Stimulated activated CD4-positive, alpha-beta T cell treated with anti-CD3 and anti-CD28 coated beads, Interleukin-2, amount 100 ng/mL, for 24 hours (primary cell): ENCODE data around the gene THBS3.
A peak's percentile ranks its signal among the peaks of the same experiment; 100 is the strongest.

Experiments used
- DNase-seq, 2 donors: peaks; one replicate each; pipeline ENCODE4 v3.0.0-alpha.2; 2020

The THBS3 gene

DNA sequence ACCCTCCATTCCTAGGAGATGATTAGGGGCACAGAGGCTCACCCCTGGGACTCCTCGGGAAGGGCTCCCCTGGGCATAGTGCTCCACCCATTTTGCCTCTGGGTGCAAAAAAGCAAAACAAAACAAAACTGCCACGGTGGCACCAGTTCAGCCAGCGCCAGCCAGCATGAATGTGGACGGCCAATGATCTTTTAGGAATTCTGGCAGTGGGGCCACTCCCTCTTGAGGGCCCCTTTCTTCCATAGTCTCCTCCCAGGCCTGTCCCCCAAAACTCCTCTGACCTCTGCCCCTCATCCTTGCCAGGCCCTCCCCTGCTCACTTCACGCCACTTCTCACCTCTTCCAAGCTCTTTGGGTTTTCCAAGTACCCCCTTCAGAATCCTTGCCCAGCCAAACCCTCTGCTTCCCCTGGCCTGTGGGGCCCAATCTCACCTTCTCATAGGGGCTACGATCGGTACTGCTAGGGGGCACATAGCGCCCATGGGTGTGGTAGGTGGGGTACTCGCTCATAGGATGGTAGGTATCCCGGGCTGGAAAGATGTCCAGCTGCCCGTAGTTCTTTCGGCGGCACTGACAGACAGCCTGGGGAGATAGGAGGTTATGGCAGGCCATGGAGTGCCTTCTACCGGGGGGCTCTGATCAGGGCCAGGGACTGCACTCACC lies 20.8 kb downstream of the THBS3 start:
- DNase-seq: no peak

DNA sequence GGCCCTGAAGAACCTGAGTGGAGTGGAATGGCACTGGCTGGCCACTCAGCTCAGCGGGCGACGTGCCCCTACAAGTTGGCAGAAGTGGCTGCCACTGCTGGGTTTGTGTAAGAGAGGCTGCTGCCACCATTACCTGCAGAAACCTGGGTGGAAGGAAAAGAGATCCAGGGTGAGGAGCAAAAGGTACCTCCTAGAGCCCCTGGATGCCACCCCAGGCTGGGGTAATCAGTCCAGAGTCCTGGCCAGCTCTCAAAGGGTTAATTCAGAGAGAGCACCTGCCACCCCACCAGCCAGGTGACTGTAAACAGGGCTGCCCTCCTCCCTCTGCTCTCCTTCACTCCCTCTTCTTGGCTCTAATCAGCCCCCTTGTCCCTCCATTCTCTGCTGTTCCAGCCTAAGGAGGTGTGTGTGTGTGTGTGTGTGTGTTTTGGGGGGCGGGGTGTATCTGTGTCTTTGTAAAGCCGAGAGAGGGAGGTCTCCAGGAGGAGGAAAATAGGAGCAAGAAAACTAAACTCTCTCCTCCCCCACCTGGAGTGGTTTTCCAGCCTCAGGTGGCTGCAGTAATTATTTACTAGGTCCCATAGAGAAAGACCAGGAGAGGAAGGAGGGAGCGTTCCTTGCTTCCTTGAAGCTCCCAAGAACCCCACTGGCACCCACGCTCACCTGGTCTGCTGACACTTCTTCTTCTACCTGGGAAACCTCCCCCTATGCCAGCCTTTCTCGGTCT lies 21.5 kb downstream of the THBS3 start:
- DNase-seq: no peak

DNA sequence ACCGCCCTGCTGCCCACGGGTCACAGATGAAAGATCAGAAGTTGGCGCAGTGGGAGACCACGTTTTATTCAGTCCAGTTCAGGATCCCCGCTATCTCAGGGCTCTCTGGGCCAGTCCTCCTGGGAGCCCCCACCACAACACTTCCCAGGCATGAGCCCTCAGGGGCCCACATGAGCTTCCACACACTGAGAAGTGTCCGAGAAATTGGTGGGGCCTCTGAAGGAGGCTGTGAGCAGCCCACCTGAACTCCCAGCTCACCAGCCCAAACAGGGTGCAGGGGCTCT lies 22.0 kb downstream of the THBS3 start:
- no peak for DNase-seq

DNA sequence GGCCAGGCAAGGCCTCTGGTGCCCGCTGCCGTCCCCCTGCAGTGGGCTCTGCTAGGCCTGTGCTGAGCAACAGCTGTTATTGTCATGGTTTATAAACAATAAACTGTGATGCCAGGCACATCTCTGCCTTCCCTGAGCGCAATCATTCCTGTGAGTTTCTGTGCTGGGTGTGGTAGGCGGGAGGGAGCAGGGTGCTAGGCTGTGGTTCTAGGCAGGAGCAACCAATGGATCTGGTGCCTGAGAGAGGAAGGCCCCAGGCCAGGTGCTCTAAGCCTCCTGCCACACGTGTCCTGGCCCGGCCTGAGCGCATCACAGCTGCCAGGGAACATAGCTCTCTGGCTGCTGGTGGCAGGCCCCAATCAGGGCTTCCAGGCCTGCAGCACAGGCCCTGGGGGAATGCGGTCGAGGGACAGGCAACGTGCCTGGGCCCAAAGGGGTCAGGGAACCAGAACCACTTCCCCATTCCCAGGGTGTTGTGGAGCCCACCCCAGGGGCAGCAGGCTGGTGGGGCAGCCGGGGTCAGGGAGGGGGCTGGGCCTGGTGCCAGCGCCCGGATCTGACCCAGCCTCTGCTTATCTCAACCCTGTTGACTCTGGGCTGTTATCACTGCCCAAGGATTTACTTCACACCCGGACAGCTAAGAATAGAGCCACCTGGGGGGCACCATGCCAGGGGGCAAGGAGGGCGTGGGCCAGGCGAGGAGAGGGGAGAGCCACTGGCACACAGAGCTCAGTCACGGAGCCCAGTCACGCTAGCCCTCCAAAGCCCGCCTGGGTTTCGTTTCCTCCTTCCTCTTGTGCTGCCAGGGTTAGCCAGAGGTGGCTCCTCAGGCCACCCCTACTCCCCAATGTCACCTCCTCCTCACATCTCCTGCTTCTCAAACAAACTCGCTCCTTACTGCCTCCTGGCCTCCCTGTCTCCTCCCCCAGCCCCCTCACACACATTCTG lies 22.6 kb downstream of the THBS3 start:
- DNase-seq: no peak

DNA sequence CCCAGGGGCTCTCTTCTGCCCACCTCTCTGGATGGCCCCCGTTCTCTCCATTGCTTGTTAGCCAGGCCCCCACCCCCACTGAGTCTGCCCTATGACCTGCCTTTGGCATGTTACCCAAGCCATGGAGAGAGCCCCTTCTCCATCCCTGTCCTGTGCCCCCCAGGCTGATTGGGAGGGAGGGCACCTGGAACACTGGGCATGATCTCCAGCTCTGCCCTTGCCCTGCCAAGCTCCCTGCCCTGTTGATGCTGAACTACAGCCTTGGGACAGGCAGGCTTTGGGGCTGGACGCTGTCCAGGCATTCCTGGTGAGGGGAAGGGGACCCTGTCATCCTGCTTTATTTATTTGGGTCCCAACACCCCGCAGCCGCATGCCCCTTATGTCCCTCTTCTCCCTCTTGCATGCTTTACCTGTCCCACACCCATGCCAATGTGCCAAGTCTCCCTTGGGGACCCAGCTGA lies 23.3 kb downstream of the THBS3 start:
- no peak for DNase-seq

DNA sequence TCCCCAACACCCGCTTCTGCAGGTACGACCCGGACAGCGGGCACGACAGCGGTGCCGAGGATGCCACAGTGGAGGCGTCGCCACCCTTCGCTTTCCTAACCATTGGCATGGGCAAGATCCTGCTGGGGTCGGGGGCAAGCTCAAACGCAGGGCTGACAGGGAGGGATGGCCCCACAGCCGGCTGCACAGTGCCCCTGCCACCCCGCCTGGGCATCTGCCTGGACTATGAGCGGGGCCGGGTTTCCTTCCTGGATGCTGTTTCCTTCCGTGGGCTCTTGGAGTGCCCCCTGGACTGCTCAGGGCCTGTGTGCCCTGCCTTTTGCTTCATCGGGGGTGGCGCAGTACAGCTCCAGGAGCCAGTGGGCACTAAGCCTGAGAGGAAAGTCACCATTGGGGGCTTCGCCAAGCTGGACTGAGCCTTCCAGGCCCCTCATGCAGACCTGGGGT lies 23.9 kb downstream of the THBS3 start:
- no peak for DNase-seq

DNA sequence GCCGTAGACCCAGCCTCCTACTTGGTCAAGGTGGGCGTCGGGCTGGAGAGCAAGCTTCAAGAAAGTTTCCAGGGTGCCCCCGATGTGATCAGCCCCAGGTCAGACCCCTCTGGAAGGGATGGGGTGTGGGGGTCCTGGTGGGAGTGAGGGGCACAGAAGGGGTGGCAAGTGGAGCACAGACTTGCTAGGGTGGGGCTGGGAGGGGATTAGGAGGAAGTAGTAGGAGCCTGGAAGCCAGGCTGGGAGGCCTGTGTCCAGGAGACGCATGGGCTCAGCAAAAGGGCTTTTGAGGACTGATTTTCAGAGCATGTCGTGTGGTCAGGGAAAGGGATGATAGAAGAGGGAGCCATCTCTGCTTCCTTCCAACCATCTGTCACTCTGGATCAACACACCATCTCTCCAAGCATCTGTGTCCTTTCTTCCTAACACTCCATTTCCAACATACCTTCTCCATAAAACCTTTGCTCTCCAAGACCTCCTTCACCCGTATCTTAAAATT lies 25.6 kb downstream of the THBS3 start:
- DNase-seq: no peak

DNA sequence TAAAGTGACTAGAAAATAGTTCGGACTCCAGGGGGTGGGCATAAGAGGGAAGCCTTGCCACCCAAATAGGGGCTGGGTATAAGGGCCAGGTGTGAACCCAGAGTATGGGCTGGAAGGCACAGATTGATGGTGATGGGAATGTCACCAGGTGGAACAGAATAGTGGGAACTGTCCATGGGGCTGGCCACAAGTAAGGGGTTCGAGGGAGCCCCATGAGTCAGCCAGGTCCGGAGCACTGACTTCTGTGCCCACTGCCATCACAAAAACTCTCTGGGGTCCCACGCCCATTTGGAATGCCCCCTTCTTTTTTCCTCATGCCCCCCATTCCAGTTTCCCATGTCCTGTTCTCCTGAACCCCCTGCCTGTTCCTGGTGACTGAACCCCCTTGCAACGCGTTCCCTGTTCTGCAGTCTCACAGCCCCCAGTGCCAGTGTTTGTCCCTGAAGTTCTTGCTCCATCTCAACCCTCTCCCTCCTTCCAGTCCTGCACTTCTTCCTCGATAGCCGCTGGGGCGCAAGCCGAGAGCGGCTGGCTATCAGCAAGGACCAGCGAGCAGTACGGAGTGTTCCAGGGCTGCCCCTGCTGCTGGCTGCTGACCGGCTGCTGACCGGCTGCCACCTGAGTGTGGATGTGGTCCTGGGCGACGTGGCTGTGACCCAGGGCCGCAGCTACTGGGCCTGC lies 26.2 kb downstream of the THBS3 start:
- no peak for DNase-seq

DNA sequence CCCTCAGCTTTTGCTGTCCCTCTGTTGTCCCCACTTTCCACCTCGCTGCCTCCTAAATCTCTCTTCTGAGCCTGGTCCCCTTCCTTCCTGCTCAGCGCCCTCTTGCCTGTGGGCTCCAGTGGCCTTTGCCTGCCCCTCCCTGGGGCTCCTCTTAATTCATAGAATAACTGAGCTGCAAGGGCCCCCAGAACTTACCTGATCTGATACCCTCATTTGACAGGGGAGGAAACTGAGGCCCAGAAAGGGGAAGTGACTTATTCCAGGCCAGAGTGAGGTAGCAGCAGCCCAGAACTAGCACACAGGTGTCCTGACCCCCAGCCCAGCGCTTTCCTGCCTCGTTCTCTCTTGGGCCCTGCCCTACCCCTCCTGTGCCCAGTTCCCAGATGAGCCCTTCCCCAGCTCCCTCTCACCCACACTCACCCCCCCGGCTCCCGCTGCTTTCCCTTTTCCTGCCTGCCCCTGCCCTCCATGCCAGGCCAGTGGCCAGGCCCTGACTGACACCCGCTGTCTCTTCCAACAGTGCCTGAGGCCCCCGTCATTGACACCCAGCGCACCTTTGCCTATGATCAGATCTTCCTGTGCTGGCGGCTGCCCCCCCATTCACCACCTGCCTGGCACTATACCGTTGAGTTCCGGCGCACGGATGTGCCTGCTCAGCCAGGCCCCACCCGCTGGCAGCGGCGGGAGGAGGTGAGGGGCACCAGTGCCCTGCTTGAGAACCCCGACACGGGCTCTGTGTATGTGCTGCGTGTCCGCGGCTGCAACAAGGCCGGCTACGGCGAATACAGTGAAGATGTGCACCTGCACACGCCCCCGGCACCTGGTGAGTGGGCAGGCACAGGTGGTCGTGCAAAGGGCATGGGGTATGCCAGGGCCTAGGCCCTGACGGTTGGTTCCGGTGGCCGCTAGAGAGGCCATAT lies 28.3 kb downstream of the THBS3 start:
- DNase-seq: no peak

DNA sequence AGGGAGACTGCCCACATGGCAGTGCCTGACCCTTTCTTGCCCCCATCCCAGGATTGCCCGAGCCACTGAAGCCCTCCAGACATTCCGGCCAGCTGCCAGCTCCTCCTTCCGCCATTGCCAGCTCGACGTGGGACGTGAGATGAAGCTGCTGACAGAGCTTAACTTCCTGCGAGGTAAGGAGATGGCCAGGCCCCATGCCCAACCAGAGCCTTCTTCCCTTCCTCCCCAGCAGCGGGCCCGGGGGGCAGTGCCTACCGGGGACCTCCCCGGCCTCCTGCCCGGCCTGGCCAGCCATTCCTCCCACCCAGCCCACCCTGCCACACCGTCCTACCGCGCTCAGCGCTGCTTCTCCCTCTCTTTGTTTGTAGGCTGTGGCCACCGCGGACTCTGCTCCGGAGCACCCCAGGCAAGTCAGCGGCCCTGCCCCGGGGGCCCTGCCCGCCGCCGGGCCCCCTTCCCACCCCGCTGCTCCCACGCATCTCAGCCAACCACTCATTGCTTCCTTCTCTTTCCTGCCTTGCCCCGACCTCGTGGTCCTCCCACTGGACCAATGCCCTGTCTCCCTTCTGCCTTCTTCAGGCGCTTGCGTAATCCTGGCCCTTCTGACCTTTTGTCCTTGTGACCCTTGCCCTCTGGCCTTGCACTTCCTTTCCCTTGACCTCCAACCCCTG lies 29.1 kb downstream of the THBS3 start:
- DNase-seq: no peak

DNA sequence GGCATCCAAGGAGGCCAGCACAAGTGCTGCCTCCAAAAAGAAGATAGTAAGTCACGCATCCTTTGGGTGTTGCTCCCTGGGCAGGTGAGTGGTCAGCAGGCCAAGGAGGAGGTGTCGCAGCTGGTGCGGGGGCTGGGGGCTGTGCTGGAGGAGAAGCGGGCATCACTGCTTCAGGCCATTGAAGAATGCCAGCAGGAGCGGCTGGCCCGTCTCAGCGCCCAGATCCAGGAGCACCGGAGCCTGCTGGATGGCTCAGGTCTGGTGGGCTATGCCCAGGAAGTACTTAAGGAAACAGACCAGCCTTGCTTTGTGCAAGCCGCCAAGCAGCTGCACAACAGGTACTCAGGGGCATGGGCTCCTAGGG lies 29.8 kb downstream of the THBS3 start:
- DNase-seq: no peak

DNA sequence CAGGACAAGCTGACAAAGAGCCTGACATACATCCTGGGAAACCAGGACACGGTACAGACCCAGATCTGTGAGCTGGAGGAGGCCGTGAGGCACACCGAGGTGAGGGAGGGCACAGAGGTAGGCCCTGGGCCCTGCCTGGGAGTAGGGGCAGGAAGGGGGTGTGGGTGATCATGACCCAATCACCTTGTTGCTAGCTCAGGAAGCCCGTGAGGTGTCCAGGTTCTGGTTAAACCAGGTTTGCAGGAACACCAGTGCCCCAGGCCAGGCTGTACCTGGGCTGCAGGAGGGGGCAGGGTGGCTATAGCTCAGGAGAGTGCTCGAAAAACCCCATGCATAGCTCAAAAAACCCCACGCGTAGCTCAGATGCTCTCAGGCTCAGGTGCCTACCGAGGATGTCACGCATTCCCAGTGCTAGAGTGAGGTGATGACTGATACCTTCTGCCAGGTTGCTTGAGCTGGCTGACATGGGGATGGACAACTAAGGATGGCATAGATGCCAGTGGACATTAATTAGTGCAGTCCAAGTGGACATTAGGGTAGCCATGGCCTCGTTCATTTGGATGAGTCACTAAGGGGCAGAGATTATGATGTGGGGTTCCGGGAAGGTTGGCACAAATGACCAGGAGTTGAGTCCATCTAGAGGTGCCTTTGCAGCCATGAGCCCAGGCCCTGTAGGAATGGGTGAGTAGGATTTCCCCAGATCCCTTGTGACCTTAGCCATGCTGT lies 30.3 kb downstream of the THBS3 start:
- no peak for DNase-seq

DNA sequence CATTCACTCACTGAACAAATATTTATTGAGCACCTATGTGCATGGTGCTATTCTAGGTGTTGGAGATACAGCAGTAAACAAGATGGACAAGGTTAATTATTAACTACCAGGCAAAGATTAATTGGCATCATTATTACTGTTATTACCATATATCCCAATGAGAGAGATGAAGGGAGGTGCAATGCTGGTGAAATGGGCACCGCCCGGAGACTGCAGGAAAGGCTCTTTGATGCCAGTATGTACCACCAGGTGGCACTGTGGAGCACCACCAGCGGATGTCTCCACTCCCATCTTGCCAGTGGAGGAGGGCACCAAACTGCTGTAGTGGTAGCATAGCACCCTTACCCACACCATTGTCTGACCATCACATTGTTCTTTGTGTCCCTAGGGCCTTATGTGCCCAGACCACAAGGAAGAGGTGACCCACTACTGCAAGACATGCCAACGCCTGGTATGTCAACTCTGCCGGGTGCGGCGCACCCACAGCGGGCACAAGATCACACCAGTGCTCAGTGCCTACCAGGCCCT lies 31.1 kb downstream of the THBS3 start:
- peak; percentile 91 to 93 for DNase-seq

DNA sequence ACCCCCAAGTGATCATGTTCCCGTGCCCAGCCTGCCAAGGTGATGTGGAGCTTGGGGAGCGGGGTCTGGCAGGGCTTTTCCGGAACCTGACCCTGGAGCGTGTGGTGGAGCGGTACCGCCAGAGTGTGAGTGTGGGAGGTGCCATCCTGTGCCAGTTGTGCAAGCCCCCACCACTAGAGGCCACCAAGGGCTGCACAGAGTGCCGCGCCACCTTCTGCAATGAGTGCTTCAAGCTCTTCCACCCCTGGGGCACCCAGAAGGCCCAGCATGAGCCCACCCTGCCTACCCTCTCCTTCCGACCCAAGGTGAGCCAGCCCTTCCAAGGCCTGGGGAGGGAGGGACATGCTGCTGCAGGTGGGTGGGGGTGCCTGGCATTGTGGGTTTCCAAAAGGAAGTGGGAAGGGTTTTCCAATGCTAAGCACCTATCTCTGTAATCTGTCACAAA lies 31.7 kb downstream of the THBS3 start:
- DNase-seq: no peak

DNA sequence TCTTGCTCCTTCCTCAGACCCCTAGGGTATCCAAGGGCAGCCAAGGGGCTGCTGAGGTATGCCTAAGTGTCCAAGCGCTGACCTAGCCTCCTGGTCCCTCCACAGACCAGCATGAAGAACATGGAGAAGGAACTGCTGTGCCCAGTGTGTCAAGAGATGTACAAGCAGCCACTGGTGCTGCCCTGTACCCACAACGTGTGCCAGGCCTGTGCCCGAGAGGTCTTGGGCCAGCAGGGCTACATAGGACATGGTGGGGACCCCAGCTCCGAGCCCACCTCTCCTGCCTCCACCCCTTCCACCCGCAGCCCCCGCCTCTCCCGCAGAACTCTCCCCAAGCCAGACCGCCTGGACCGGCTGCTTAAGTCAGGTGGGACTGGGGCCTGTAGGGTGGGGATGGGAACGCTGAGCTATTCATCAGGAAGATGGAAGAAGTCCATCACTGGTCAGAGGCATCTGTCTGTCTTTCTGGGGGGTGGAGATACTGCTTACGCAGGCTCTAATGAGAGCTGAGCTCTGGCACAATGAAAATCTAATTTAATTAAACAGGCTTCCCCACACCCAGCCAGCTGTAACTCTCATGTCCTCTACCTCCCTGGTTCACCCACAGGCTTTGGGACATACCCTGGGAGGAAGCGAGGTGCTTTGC lies 32.3 kb downstream of the THBS3 start:
- no peak for DNase-seq

DNA sequence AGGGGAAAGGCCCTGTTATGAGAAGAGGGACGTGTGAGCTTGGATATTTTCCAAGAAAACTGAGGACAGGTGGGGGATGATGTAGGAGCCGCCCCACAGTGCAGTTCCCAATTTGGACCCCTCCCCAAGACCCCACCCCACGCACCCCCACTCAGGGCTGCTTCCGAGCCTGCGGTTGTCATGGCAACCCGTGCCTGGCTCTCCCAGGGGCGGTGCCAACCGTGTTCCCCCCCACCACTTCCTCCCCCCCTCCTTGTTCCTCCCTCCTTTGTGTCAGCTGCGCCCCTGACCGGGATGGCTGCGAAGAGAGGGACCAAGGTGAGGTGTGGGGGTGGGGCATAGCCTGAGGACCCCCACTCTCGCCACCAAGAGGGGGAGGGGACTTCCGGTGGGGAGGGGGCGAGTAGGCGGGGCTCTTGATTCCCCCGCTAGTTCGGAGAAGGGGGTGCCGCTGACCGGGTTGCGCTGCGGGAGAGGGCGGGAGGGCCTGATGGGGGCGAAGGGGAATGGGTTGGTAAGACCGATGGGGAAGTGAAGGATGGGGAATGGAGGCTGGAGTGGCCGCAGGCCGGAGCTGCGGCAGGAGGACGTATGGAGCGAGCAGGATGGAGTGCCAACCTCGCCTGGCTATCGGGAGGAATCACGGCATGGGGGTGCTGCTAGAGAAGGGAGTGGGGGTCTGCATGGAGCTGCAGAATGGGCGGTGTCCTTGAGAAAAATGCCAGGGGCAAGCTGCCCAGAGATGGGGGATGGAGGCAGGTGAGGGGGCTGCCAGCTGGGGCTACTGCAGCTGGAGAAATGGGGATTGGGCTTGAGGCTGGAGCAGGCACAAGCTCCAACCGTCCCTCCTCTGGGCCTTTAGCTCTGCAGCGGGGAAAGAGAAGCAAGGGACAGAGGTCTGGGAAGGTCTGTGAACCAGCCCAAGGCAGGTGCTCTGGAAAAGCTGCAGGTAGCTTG lies 33.1 kb downstream of the THBS3 start:
- peak; percentile 56 to 65 for DNase-seq

DNA sequence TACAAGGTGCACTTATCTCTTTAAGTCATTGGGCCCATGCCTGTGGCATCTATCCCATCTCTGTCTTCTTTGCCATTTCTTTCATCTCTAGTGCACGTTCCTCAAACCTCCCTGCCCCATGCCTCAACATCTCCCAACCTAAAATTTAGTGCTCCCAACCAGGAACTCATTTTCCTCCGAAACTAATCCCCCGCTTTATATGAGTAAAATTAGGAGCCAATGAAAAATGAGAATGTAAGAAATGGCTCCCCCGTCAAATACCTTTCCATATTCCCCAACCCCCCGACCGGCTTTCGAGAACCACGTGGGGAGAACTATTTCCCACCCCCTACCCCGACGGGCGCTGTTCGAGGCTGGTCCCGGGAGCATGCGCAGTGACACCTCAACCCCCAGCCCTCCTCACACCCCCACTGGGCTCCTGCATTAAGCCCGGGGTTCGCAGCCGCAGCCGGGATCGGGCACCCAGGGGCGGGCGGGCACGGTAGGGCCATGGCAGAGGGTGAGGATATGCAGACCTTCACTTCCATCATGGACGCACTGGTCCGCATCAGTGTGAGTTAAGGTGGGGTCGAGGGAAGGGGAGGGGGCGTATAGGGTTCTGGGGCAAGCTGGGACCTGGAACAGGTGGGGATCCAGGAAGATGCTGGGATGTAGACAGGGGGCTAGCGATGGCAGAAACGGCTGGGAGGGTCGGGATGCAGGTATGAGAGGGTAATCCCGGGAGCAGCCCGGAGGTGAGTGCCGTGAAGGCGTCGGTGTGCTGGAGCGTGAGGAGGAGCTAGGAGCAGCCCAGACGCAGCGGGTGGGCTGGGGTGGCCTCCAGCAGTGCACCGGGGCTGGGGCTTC lies 34.0 kb downstream of the THBS3 start, which contains the start of gene TRIM46:
Gene TRIM46 (plus strand): TSS at position 372 of the 846 bp plus-strand sequence. CDS start 118 bp downstream, at position 490.
- peak; percentile 76 to 80 for DNase-seq
